Stimulated activated CD4-positive, alpha-beta T cell treated with anti-CD3 and anti-CD28 coated beads, Interleukin-12 subunit alpha, Interleukin-12 subunit beta, amount 100 ng/mL, for 48 hours (primary cell): ENCODE results near the gene PSD.

Source experiments
- DNase-seq, 3 donors: peaks; one replicate each; pipeline ENCODE4 v3.0.0-alpha.2; 2020; ENCODE audit warnings: low read depth in 2 of 3, low spot score in 1 of 3

Gene PSD

DNA sequence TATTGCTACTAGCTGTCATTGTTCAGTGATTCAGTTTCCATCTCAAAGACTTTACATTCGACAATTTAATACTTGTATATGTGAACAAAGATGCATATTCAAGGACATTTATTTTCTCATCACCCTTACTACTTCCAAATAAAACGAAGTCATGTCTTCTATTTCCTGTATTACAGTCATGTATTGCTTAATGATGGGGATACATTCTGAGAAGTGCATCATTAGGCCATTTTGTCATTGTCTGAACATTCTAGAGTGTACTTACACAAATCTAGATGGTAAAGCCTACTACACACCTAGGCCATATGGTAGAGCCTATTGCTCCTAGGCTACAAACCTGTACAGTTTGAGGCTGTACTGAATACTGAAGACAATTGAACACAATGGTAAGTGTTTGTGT lies 26.3 kb upstream of the PSD start:
- DNase-seq = no peak

DNA sequence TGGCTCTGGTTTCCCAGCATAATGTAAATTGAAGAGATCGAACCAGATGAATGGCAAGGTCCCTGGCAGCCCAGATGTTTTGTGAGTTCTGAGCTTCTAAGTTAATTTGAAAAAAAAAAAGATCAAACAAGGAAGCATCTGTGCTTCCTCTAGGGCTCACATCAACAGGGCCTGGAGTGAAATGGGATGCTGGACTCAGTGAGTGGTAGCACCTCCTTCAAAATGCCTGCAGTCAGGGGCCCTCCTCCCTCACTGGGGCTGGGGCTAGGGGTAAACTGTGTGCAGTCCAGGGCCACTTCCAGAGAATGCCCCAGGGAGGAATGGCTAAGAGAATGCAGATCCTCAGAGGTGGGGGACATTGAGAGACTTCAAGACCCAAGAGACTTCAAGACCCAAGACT lies 19.8 kb upstream of the PSD start:
- DNase-seq = no peak

DNA sequence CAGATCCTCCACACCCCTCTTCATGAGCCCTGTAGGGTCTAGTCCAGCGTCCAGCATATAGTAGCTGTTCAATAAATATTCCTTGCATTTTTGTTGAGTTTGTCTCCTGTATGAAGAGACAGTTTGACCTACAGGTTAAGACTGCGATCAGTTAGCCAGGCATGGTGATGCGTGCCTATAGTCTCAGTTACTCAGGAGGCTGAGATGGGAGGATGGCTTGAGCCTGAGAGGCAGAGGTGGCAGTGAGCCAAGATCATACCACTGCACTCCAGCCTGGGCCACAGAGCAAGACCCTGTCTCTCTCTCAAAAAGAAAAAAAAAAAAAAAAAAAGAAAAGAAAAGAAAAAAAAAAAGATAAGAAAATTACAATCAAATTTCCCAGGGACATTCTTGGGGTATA lies 18.9 kb upstream of the PSD start:
- DNase-seq = no peak

DNA sequence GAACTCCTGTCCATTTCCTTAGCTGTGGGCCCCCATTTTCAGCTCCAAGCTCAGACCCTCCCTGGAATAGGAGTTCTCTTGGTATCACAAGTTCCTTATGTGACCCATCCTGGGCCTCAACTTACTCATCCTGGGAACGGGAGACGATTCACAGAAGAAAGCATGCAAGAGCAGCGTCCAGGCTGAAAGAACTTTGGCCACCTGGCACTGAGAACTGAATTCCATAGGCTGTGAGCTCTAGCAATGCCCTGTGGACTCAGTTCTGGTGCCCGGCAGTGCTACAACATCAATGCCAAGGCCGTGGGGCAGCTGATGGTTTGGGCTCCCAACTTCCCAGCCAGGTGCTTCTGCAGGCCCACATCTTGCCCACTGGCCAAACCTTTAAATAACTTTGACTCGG lies 17.7 kb upstream of the PSD start:
- no peak for DNase-seq

DNA sequence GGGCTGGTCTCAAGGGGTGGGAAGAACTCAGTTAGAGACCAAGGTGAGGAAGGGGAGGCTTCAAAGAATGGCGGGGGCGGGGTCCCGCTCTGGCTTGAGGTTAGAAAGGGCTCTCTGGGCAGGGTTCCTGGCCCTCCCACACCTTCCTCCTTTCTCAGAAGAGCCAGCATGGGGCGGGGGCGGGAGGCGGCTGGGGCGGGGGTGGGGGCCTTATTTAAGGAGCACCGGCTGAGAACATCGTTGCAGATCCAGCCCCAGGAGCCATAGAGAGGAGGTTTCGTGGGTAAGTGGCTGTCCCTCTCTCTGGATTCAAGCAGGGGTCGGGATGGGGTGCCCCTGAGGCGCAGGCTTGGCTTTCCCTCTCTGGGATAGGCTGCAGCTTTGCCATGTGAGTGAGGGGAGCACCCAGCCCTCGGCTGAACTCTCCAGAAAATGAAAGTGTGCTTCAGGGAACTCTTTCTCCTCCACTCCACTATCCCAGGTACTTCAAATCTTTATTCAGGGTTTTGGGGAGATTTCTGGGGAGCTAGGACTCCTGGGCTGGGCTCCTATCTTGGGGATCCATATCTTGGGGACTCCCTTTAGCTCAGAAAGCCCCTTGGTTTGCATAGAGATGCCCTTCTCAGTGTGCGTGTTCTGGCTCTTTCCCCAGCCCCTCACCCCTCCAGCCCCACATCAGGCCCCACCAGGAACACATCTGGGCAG lies 17.1 kb upstream of the PSD start:
- DNase-seq = no peak

DNA sequence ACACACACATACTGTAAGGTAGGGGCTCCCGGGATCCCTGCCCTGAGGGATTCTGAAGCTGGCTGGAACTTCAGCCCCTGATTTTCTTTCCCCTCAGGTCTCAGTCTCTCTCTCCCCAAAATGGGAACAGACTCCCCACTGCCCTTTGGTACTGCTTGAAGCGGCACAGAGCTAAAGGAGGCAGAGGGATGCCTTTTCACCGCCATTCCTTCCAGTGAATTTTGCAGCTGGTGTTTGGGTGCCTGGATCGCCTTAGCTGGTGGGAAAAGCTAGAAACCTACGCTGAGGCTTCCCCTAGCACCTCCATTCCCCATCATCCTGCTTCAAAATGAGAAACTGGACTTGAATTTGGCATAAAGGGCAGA lies 16.5 kb upstream of the PSD start:
- no peak for DNase-seq

DNA sequence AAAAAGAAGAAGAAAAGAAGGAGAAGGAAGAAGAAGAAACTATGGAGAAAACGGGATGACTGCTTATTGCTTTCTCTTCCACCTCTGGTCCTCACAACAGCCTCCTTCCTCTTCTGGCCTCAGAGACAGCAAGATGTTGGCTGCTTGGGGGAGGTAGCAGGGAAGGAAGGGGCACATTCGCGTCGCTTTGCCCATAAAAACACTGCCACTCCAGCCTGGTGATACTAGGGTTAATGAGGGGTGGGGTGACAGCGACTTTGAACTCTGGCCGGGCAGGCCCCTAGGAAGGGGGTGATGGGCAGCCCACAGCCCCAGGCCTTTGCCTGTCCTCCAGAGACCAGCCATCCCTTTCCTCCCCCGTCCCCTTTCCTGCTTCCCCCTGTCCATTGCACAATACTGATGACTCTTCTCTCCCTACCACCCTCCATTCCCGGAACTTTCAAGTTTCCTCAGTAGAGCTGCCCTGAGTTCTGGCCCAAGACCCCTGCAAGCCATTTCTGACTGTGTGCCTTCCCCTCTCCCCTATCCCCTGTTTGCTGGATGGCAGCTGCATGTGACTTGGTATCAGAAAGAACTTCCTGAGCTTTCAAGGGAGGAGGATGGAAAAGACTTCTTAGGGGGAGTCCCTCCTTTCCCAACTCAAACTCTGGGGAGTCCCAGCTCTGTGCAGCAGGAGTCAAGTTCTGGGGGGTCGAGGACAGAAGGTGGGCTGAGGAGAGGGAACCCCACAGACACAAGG lies 16.0 kb upstream of the PSD start:
- DNase-seq = no peak

DNA sequence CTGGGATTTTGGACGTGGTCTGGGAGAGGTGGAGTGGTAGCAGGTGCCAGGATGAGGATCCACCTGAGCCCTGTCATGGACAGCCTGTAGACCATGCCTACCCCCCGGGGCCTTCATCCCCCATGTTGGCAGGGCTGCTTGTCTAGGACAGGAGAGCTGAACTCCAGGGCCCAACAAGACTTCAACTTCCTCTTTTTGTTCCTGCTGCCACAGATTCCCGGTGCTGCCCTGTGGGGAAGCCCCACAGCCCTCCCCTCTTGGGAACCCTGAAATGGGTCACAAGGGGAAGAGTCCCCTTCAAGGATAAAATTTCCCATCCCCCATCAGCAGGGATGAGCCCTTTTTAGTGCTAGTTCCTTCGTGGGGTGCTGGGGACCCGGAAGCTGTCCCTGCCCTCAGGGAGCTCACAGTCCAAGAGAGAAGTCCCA lies 15.0 kb upstream of the PSD start:
- DNase-seq = no peak

DNA sequence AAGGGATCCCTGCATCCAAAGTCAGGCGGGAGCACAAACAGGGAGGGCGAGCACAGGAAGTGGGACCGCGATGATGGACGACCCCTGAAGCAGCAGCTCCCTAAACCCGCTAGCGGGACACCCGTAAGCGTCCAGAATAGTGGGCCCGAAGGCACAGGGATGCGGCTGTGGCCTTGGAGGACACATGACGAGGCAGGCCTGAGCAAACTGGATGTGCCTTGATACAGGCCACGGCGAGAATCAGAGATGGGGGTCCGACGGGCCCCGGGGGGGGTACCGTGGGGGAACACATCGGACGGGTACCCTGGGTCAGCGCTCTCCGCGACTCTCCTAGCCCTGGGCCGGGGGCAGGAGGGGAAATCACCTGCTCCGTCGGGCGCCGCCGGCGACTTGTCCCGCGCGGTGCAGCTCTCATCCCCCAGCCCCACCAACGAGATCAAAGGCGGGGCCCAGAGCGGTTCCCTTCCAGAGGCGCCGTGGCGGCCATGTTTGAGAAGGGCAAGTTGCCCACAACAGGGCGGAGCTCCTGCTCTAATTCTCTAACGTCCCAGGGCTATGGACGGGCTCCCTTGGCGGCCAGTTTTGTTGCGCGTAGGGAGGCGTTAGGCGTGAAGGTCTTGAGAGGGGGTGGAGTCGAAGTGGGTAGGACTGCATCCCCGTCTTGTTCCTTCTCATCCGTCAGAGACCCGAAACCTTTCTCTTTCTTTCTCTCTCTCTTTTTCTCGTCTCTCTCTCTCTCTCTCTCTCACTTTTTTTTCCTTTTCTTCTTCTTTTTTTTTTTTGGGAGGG lies 13.8 kb upstream of the PSD start, which contains the start of gene CUEDC2:
Gene CUEDC2, minus strand, starts transcription at position 413 of the 789 bp plus-strand sequence. CDS start 7,386 bp downstream, outside the sequence.
- peak; percentile 94 to 100 (median 95) for DNase-seq

DNA sequence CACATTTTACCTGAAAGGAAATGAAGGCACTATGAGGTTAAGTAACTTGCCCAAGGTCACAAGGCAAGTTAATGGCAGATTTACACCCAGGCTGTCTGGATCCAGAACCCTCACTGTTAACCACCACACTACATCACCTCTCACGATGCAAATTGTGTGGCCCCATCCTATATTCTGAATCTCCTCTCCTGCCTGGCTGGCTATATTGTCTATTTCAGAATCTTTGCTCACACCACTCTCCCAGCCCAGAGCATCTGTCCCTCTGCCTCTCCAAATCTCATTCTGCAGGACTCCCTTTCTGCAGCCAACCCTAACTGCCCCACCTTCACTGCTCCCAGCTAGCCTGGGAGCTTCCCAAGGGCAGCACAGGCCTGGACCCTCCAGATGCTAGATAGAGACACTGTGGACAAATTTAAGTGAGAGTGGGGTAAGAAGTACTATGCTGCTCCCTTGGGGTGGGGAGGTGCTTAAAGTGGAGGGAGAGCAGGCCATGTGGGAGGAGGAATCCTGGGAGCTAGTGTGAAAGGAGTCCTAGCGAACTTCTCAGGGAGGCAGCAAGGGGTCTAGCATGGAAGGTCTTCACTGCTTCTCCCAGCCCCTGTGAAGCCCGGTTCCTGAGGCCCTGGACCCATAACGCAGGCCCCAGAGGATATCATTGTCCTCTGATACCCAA lies 13.0 kb upstream of the PSD start:
- no peak for DNase-seq

DNA sequence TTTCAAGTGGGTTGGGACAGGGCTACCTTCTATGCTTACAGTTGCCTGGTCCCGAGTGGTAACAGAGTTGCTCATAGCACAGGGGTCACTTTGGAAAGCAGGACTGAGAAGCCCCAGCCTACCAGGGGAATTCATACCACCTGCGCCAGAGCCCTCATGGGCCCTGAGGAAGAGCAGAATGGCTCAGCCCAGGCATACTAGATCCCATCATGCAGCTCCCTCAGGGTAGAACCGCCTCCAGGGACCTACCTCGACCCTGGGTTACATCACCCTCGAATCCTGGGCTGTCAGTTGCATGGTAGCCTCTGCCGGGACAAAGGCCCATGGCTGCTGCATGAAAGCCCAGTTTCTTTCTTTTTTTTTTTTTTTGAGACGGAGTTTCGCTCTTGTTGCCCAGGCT lies 10.9 kb upstream of the PSD start:
- DNase-seq = no peak

DNA sequence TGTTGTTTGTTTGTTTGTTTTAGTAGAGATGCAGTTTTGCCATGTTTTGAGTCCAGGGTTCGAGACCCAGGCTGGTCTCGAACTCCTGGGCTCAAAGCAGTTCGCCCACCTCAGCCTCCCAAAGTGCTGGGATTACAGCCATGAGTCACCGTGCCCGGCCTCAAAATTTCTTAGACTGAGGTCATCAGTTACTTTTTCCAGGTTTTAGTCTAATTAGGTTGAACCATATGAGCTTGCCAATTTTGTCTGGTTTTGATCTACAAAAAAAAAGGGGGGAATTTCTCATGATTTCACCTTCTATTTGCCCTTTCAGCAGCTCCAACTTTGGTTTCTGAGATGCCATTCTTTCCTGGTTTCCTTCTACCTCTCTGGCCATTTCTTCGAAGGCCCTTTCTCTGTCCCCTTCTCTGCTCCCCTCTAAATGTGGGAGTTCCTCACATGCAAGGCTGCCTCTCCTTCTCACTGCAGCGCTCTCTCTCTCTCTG lies 8.3 kb upstream of the PSD start:
- DNase-seq = no peak

DNA sequence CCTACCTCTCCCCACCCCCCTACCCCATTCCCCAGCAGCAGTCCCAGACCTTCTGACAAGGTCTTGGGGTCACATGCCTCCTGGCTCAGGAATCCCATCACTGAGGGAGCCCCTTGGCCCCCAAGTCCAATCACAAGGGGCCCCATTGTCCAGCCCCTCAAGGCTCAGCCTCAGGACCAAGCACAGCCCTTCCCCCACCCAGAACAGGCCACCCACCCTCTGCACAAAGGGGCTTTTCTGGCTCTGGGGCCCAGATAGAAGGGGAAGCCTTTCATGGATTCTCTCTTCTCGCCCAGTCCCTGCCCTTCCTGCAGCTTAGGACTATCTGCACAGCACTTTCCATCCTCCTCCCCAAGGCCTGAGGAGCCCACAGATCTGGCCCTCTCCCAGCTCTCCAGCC lies 6.9 kb upstream of the PSD start:
- no peak for DNase-seq

DNA sequence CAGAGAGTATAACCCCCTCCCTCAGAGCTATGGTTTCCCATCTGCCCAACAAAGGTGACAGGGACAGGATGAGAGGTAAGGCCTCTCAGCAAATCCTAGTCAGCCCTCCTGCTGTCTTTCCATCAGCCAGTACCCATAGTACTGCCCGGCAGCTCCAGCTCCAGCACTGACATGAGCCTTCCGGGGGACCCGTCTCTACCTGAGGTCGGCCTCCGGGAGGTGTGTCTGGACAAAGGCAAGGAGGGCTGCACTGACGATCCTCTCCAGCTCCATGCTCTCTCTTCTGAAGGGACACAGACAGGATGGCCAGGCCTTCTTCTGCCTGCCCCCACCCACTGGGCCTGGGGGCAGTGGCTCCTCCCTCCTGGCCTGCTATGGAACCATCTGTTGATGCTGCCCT lies 6.3 kb upstream of the PSD start:
- DNase-seq = no peak

DNA sequence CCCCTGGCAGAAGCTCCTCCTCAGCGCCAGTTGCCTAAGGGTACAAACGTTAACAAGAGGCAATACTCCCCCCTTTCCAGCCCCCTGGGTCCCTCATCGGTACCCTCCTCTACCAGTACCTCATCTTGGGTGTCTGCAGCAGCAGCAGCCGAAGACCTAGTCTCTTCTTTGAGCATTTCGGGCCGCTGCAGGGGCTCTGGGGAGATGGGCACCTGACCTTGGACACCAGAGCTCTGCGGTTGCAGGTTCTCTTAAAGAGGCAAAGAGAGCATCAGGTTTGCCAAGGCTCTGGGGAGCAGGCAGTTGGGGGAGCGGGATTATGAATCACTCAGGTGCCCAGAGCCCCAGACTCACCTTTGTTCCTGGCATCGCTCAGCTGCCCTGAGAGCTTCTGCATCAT lies 5.6 kb upstream of the PSD start:
- no peak for DNase-seq

DNA sequence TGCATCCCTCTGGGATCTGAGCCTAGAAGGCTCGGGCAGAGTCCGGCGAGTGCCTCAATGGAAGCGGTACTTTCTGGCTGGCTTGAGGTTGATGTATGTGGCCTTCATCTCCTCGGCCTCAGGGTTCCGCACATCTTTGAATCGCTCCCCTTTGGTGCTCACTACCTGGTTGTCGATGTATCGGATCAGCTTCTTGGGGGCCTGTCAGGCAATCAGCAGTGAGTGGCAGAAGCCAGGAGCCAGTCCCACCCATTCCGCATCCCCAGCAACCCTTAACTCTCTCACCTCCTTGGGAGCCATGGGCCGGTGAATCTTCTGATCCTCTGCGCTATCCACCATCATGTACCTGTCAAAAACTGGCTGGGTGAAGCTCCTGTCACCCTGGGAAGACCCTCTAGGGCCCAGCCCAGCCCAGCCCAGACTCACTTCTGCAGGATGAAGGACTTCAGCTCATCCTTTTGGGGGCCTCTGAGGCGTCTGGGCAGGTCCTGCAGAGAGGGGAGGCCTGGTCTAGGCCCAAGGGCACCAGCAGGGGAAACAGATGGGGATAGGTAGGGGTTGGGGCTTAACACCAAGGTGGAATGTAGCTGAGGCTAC lies 4.9 kb upstream of the PSD start:
- no peak for DNase-seq

DNA sequence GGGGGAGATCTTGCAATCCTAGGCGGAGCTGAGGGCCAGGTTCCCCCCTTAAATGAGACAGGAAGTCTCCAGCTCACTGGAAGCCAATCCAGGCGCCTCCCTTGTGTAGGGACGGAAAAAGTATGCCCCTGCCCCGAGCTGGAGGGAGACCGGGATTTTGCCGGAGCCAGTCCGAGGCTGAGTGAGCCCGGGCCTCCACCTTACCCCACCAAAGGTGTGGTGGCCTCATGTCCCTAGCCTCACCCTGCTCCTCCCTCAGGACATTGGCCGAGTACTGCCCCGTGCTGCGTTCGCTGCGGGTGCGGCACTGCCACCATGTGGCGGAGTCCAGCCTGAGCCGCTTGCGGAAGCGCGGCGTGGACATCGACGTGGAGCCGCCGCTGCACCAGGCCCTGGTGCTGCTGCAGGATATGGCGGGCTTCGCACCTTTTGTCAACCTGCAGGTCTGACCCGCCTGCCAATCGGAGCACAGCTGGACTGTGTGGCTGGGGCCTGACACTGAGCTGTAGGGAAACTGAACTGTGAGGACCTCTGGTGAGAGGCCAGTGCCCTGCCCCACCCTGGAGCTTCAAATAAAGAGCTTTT lies 4.1 kb upstream of the PSD start:
- no peak for DNase-seq

DNA sequence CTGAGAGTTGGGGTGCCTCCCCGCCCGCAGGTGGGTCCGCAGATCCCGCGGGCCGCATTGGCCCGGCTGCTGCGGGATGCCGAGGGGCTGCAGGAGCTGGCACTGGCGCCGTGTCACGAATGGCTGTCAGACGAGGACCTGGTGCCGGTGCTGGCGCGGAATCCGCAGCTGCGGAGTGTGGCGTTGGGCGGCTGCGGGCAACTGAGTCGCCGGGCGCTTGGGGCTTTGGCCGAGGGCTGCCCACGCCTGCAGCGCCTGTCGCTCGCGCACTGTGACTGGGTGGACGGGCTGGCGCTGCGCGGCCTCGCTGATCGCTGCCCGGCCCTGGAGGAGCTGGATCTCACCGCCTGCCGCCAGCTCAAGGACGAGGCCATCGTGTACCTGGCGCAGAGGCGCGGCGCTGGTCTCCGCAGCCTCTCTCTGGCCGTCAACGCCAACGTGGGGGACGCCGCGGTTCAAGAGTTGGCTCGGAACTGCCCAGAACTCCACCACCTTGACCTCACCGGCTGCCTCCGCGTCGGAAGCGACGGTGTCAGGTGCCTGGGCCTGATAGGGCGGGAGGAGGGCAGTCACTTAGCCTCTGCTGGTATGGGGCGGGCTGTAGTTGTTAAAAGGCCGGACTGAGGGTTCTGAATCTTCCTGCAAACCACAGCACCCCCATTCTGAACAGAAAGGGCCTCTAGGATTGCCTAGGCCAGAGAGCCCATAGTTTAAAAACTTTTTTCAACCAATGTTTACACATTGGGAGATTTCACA lies 3.4 kb upstream of the PSD start:
- DNase-seq = no peak

DNA sequence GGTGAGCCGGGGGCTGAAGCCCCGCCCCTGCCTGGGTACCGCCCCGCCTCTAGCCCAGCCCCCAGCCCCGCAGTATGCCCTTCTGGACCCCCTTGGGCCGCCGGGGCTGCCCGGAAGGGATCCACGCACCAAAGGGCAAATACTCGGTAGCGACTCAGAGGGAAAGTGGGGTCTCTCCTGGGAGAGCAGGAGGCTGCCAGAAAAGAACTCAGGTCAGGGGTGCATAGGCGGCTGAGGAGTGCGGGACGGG lies 2.8 kb upstream of the PSD start:
- DNase-seq = no peak
